GM23338 (cell line): ENCODE results near the gene TRIM27. TPM values are rescaled to one million over a fixed set of nuclear protein-coding genes. Genes with fewer than 3 reads are reported as not detected.
"Not testable (repeated sequence)": the region's sequence is repeated elsewhere in the genome, so short reads cannot be mapped to it uniquely, and the experiment has no call there.

ENCODE experiments used
- ATAC-seq: fragments of 200-7000 bp; cut with Tn5 transposase; 3 replicates; pipeline ENCODE4 v1.9.1; 2020
- DNase-seq: peaks from one replicate; pipeline ENCODE4 v3.0.0-alpha.2; 2015; ENCODE audit warnings: low spot score
- H2AFZ ChIP-seq: fragments of 200-600 bp; sonication (generic); 2 replicates; pipeline ENCODE4 v1.8.0; 2016; ENCODE audit warnings: antibody characterized with exemption, mild to moderate bottlenecking, moderate library complexity
- H3F3A ChIP-seq: fragments of 200-600 bp; sonication (generic); replicated peaks from 2 replicates; pipeline ENCODE4 v1.8.0; 2017; ENCODE audit warnings: antibody characterized with exemption, mixed run types, low read depth
- H3K27ac ChIP-seq: fragments of 200-600 bp; sonication (generic); 2 replicates; pipeline ENCODE4 v1.6.1; 2016; ENCODE audit warnings: low read depth
- H3K27me3 ChIP-seq: fragments of 200-600 bp; sonication (generic); 2 replicates; pipeline ENCODE4 v1.8.0; 2016; ENCODE audit warnings: mild to moderate bottlenecking, mixed run types, moderate library complexity; ENCODE audit not compliant: insufficient read depth
- H3K36me3 ChIP-seq: fragments of 200-600 bp; sonication (generic); 2 replicates; pipeline ENCODE4 v1.8.0; 2016; ENCODE audit warnings: mild to moderate bottlenecking; ENCODE audit not compliant: insufficient read depth
- H3K4me1 ChIP-seq: fragments of 200-600 bp; sonication (generic); 2 replicates; pipeline ENCODE4 v1.8.0; 2016; ENCODE audit warnings: mild to moderate bottlenecking, moderate library complexity; ENCODE audit not compliant: insufficient read depth
- H3K4me2 ChIP-seq: fragments of 200-600 bp; sonication (generic); 2 replicates; pipeline ENCODE4 v1.7.1; 2017; ENCODE audit warnings: mixed run types
- H3K4me3 ChIP-seq: fragments of 200-600 bp; sonication (generic); 2 replicates; pipeline ENCODE4 v1.6.1; 2016; ENCODE audit warnings: mixed run types
- H3K79me2 ChIP-seq: fragments of 200-600 bp; sonication (generic); replicated peaks from 2 replicates; pipeline ENCODE4 v1.8.0; 2017; ENCODE audit warnings: mild to moderate bottlenecking; ENCODE audit not compliant: insufficient read depth
- H3K9me2 ChIP-seq: fragments of 200-600 bp; sonication (generic); 2 replicates; pipeline ENCODE4 v1.8.0; 2017; ENCODE audit not compliant: insufficient read depth
- H4K20me1 ChIP-seq: fragments of 200-600 bp; sonication (generic); replicated peaks from 2 replicates; pipeline ENCODE4 v1.8.0; 2017; ENCODE audit warnings: mild to moderate bottlenecking; ENCODE audit not compliant: insufficient read depth
- H3K27ac Mint-ChIP-seq: 2 replicates; pipeline ENCODE4 v1.8.0; 2020; ENCODE audit warnings: inconsistent platforms, mild to moderate bottlenecking, moderate library complexity, mixed read lengths
- H3K27me3 Mint-ChIP-seq: 3 replicates; pipeline ENCODE4 v1.8.0; 2022; ENCODE audit warnings: low read depth, mild to moderate bottlenecking, moderate library complexity, mixed read lengths, inconsistent platforms; ENCODE audit not compliant: insufficient read depth, poor library complexity
- H3K36me3 Mint-ChIP-seq: 3 replicates; pipeline ENCODE4 v1.8.0; 2021; ENCODE audit warnings: low read depth, mild to moderate bottlenecking, inconsistent platforms, moderate library complexity, mixed read lengths
- H3K4me1 Mint-ChIP-seq: 3 replicates; pipeline ENCODE4 v1.8.0; 2020; ENCODE audit warnings: mild to moderate bottlenecking, inconsistent platforms, mixed read lengths
- H3K4me3 Mint-ChIP-seq: 3 replicates; pipeline ENCODE4 v1.8.0; 2021; ENCODE audit warnings: moderate library complexity, mild to moderate bottlenecking, inconsistent platforms, mixed read lengths
- H3K9me3 Mint-ChIP-seq: 3 replicates; pipeline ENCODE4 v1.8.0; 2020; ENCODE audit warnings: moderate library complexity, mild to moderate bottlenecking, inconsistent platforms, mixed read lengths
- CREB1 ChIP-seq: fragments of 250-450 bp; sonication (Bioruptor Pico); IDR thresholded peaks from 2 replicates; pipeline ENCODE4 v1.5.0; 2020; ENCODE audit warnings: low read depth, mild to moderate bottlenecking, moderate library complexity
- CTCF ChIP-seq, 2 experiments: fragments of 200-600 bp in 1 of 2; sonication (generic) in 1 of 2; conservative IDR thresholded peaks; 2 replicates each; pipeline versions ENCODE4 v1.5.1 to v1.6.1; 2016 to 2017; ENCODE audit warnings: antibody characterized with exemption in 2 of 2, low read depth in 2 of 2, mild to moderate bottlenecking in 2 of 2, moderate library complexity in 1 of 2
- EZH2 ChIP-seq: fragments of 200-600 bp; sonication (generic); IDR thresholded peaks from one replicate; pipeline ENCODE4 v1.8.0; 2017; ENCODE audit warnings: antibody characterized with exemption, mild to moderate bottlenecking, low read depth; ENCODE audit not compliant: unreplicated experiment
- NANOG ChIP-seq: IDR thresholded peaks from 2 replicates; pipeline ENCODE4 v1.6.1; 2016; ENCODE audit warnings: antibody characterized with exemption, borderline replicate concordance
- REST ChIP-seq: IDR thresholded peaks from one replicate; pipeline ENCODE4 v1.6.1; 2018; ENCODE audit warnings: antibody characterized with exemption; ENCODE audit not compliant: unreplicated experiment
- STAT1 ChIP-seq: IDR thresholded peaks from one replicate; pipeline ENCODE4 v1.6.1; 2016; ENCODE audit warnings: antibody characterized with exemption; ENCODE audit not compliant: unreplicated experiment
- ZNF114 ChIP-seq: fragments of 250-450 bp; sonication (Bioruptor Pico); IDR thresholded peaks from 2 replicates; pipeline ENCODE4 v1.5.0; 2020; ENCODE audit warnings: mild to moderate bottlenecking, moderate library complexity
- ZNF331 ChIP-seq: fragments of 250-450 bp; sonication (Bioruptor Pico); IDR thresholded peaks from 2 replicates; pipeline ENCODE4 v1.5.0; 2020; ENCODE audit warnings: low read depth, mild to moderate bottlenecking, moderate library complexity
- polyA plus RNA-seq: library from polyadenylated mRNA; unstranded; fragments of >200 nt; fragmentation: Nextera tagmentation; extraction: Ambion mirVana; gene quantifications from 2 replicates; pipeline ENCODE4 v1.2.1, GENCODE V29; 2016
- total RNA-seq: library from RNA; depleted of rRNA; stranded (reverse); fragments of >200 nt; shearing (Covaris generic); gene quantifications from 2 replicates; pipeline ENCODE4 v1.2.3, GENCODE V29; 2014
- TF ChIP-seq, protein P1 (sequence below): IDR thresholded peaks from 2 replicates; pipeline ENCODE4 v1.6.1; 2016; ENCODE audit warnings: antibody characterized with exemption
- TF ChIP-seq, protein P2 (sequence below): fragments of 250-450 bp; sonication (Bioruptor Pico); IDR thresholded peaks from 2 replicates; pipeline ENCODE4 v1.5.0; 2020; ENCODE audit warnings: mild to moderate bottlenecking, moderate library complexity

TRIM27 gene
- total and polyA plus RNA-seq, 2 experiments from 2014 or later: 43.1 to 127 TPM

DNA sequence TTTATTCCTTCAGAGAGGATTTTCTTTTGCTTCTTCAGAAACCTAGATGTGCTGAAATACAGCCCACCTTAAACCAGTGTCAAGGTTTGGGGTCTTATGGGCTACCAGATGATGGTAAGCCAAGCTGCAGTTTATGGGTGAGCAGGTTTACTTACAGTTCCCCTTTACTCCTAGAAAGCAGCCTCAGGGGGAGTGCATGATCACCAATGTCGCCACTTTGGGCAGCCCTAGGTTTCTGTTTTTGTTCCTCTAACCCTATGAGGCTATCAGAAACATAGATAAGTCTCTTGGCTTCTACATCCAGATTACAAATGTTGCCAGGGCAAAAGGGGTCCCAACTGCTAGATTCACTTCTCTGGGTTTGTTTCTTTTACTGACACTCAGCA, 67.2 kb downstream of the TRIM27 start:
- no peak overlapping the region for H3K27ac Mint-ChIP-seq
- no peak for TF ChIP-seq REST
- no peak for TF ChIP-seq ZNF331 (CRISPR knock-in tag)
- no peak for TF ChIP-seq CTCF (conservative IDR thresholded peaks at IDR 0.05; ENCODE audit: low read depth in 2 of 2)
- no peak for TF ChIP-seq CREB1 (CRISPR knock-in tag)
- TF ChIP-seq EZH2: no peak
- TF ChIP-seq, protein P1, sequence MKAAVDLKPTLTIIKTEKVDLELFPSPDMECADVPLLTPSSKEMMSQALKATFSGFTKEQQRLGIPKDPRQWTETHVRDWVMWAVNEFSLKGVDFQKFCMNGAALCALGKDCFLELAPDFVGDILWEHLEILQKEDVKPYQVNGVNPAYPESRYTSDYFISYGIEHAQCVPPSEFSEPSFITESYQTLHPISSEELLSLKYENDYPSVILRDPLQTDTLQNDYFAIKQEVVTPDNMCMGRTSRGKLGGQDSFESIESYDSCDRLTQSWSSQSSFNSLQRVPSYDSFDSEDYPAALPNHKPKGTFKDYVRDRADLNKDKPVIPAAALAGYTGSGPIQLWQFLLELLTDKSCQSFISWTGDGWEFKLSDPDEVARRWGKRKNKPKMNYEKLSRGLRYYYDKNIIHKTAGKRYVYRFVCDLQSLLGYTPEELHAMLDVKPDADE: no peak
- TF ChIP-seq, protein P2, sequence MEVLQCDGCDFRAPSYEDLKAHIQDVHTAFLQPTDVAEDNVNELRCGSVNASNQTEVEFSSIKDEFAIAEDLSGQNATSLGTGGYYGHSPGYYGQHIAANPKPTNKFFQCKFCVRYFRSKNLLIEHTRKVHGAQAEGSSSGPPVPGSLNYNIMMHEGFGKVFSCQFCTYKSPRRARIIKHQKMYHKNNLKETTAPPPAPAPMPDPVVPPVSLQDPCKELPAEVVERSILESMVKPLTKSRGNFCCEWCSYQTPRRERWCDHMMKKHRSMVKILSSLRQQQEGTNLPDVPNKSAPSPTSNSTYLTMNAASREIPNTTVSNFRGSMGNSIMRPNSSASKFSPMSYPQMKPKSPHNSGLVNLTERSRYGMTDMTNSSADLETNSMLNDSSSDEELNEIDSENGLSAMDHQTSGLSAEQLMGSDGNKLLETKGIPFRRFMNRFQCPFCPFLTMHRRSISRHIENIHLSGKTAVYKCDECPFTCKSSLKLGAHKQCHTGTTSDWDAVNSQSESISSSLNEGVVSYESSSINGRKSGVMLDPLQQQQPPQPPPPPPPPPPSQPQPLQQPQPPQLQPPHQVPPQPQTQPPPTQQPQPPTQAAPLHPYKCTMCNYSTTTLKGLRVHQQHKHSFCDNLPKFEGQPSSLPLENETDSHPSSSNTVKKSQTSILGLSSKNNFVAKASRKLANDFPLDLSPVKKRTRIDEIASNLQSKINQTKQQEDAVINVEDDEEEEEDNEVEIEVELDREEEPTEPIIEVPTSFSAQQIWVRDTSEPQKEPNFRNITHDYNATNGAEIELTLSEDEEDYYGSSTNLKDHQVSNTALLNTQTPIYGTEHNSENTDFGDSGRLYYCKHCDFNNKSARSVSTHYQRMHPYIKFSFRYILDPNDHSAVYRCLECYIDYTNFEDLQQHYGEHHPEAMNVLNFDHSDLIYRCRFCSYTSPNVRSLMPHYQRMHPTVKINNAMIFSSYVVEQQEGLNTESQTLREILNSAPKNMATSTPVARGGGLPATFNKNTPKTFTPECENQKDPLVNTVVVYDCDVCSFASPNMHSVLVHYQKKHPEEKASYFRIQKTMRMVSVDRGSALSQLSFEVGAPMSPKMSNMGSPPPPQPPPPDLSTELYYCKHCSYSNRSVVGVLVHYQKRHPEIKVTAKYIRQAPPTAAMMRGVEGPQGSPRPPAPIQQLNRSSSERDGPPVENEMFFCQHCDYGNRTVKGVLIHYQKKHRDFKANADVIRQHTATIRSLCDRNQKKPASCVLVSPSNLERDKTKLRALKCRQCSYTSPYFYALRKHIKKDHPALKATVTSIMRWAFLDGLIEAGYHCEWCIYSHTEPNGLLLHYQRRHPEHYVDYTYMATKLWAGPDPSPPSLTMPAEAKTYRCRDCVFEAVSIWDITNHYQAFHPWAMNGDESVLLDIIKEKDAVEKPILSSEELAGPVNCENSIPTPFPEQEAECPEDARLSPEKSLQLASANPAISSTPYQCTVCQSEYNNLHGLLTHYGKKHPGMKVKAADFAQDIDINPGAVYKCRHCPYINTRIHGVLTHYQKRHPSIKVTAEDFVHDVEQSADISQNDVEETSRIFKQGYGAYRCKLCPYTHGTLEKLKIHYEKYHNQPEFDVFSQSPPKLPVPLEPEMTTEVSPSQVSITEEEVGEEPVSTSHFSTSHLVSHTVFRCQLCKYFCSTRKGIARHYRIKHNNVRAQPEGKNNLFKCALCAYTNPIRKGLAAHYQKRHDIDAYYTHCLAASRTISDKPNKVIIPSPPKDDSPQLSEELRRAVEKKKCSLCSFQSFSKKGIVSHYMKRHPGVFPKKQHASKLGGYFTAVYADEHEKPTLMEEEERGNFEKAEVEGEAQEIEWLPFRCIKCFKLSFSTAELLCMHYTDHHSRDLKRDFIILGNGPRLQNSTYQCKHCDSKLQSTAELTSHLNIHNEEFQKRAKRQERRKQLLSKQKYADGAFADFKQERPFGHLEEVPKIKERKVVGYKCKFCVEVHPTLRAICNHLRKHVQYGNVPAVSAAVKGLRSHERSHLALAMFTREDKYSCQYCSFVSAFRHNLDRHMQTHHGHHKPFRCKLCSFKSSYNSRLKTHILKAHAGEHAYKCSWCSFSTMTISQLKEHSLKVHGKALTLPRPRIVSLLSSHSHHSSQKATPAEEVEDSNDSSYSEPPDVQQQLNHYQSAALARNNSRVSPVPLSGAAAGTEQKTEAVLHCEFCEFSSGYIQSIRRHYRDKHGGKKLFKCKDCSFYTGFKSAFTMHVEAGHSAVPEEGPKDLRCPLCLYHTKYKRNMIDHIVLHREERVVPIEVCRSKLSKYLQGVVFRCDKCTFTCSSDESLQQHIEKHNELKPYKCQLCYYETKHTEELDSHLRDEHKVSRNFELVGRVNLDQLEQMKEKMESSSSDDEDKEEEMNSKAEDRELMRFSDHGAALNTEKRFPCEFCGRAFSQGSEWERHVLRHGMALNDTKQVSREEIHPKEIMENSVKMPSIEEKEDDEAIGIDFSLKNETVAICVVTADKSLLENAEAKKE (CRISPR knock-in tag): no peak
- TF ChIP-seq NANOG: no peak
- TF ChIP-seq STAT1: no peak
- TF ChIP-seq ZNF114: no peak
- peaks cover 5% of the 10 kb centered on the region for H3K27me3 Mint-ChIP-seq
- Histone ChIP-seq H3K9me2 (no peaks in the 10 kb centered on the region), H3K4me3 (no peak overlapping the region), H3K4me1 (peaks cover 10% of the 10 kb centered on the region), H2AFZ (no peak overlapping the region), H3K4me2 (no peak overlapping the region), H3K79me2 (no peaks in the 10 kb centered on the region), H3K27ac (no peak overlapping the region), H3K27me3 (no peaks in the 10 kb centered on the region), H4K20me1 (no peaks in the 10 kb centered on the region), H3F3A (no peaks in the 10 kb centered on the region), H3K36me3 (no peaks in the 10 kb centered on the region)
- H3K4me1 Mint-ChIP-seq: peaks cover 8% of the 10 kb centered on the region
- H3K9me3 Mint-ChIP-seq: peaks cover 3% of the 10 kb centered on the region; the same call in 2 of the 3 replicates
- no peak for DNase-seq
- H3K36me3 Mint-ChIP-seq: no peaks in the 10 kb centered on the region
- ATAC-seq: no peak
- no peak overlapping the region for H3K4me3 Mint-ChIP-seq

DNA sequence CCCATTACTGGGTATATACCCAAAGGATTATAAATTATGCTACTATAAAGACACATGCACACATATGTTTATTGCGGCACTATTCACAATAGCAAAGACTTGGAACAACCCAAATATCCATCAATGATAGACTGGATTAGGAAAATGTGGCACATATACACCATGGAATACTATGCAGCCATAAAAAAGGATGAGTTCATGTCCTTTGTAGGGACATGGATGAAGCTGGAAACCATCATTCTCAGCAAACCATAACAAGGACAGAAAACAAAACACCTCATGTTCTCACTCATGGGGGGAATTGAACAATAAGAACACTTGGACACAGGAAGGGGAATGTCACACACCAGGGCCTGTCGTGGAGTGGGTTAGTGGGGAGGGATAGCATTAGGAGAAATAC, 69.4 kb downstream of the TRIM27 start:
- DNase-seq, H3F3A ChIP-seq, H3K27me3 ChIP-seq, H2AFZ ChIP-seq, H3K4me1 Mint-ChIP-seq, H3K27me3 Mint-ChIP-seq, H3K9me3 Mint-ChIP-seq, H3K27ac ChIP-seq, H3K79me2 ChIP-seq, H3K36me3 Mint-ChIP-seq, H4K20me1 ChIP-seq, ATAC-seq, H3K4me3 ChIP-seq, H3K27ac Mint-ChIP-seq, H3K36me3 ChIP-seq, H3K4me2 ChIP-seq, H3K4me1 ChIP-seq, H3K4me3 Mint-ChIP-seq, H3K9me2 ChIP-seq: not testable (repeated sequence)
